Activated T-cell treated with anti-CD3 and anti-CD28 coated beads, Interleukin-2, amount 50 U/mL, for 48 hours (primary cell): ENCODE results near the gene C14orf180.

Source experiments
- DNase-seq, 2 experiments: peaks; one replicate each; pipeline ENCODE4 v3.0.0-alpha.2; 2020

The C14orf180 gene

GRCh38 chr14:104581521-104581920 lies 2.0 kb downstream of the C14orf180 start:
- DNase-seq: no peak

DNA sequence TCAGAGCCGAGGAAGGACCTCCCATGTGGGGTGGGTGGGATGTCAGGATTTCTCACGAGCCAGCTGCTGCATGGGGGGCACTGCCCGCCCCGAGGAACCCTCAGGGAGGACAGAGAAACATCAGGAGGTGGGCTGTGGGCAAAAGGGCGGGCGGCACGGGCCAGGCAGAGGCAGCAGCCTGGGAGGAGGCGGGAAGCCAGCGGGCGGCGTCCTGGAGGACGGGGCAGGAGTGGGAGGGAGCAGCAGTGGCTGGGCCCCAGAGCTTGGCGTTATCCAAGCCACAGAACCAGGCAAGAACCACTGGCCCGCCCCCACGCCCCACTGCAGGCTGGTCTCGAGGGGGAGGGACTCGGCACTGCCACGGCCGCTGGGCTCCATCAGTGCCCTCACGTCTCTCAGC lies 2.4 kb downstream of the C14orf180 start:
- no peak for DNase-seq

DNA sequence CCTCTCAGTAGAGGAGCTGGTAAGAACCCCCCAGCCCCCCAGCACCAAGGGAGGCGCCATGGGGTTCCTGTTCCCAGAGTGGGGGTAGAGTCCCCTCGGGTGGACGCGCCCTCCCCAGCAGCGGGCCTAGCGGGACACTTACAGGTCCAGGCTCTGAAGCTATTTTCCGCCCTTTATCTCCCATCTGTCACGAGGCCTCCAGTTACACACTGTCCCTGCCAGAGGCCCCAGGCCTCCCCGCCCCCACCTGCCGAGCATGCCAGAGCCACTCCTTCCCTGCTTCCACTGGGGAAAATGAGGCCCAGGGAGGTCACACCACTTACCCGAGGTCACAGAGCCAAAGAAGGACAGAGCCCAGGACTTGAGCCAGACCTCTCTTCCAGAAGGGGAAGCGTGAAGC lies 3.1 kb downstream of the C14orf180 start:
- no peak for DNase-seq

DNA sequence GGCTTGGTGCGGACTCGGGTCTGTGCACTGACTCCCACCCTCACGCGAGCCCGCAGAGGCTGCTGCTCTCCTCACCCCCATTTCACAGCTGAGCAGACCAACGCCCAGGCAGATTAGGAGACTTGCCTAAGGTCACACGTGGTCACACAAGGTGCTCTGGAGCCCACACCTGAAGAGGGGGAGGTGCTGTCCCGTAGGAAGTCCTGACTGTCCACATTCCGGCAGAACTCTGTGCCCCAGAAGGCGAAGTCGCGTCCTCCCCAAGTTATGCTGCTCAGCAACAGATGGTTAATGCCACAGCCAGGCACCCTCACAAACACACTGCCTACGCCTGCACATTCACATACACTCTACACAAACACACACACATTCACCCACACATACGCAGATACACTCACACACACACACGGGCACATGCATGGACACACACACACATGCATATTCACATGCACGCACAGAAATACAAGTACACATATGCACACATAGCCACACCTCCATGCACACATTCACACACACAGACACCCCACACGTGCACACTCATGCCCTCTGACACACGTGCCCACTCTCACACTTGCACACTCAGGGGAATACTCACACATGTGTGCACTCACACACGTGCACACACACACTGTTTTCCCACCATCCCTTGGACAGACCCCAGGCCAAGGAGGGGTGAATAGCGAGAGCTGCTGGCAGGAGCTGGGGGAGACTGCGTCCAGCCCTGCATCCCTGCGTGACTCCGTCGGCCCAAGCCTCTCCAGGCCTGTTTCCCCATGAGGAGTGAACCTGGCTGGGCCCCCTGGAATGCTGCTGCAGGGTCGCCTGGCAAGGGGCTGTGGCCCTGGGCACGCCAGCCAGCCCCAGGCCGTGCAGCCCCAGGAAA lies 4.1 kb downstream of the C14orf180 start:
- DNase-seq: no peak

- DNase-seq: no peak
Observed at GRCh38 chr14:104584557-104584956, 5.0 kb downstream of the C14orf180 start.

DNA sequence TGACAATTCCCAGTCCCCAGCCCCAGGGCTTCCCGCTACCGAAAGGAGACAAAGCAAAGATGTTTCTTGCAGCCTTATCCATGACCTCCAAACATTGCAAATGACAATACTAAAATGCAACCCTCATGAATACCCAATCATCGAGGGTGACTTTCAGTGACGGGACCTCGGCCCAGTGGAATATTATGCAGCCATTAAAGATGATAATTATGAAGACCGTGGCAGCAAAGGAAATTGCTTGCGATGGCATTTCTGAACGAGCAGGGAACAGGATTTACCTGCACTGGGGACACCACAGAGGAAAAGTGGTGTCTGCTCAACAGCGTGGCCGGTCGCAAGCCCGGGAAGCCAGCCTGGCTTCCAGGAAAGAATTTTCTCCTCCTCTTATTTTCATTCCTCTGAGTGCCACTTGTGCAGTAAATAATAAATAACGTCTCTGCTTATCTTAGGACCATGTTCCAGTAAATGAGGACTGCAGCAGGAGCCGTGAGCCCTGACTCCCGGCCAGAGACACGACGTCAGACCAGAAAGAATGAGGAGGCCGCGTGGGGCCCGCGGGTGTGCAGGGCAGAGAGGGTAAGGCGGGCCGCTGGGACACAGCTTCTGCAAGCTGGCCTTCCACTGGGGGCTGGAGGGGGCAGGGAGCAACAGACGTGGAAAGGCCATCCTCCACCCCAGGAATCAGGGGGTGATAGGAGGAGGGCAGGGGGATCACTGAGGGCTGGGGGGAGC lies 6.6 kb downstream of the C14orf180 start:
- DNase-seq: no peak

- DNase-seq: no peak
Observed at GRCh38 chr14:104586832-104587620, 7.5 kb downstream of the C14orf180 start.

GRCh38 chr14:104587641-104588040 lies 8.1 kb downstream of the C14orf180 start:
- no peak for DNase-seq

DNA sequence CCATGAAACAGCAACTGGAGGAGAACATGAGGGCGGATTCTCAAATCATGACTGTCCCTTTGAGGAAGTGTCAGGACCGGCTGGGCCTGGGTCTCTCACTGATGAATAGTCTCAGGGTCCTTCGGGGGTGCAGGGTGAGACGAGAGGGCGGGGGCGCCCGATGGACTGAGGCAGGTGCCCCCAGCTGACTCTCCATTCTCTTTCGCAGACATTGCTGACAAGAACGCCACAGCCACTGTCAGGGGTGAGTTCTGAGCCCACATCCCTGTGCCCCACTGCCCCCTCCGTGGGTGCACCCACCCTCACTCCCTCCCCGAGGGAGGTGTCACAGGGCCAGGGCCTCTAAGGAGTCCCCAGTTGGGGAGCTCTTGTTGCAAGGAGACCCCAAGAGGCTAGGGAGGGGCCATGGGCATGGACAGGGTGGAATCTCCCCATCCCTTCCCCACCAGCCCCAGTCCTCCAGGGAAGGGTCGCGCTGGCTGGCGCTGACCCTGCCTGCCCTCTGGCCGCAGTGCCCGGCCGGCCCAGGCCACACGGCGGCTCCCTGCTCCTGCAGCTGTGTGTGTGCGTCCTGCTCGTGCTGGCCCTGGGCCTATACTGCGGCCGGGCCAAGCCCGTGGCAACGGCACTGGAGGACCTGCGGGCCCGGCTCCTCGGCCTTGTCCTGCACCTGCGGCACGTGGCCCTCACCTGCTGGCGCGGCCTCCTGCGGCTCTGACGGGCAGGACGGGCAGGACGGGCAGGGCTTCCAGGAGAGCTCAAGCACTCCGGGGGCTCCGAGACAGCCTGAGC lies 8.7 kb downstream of the C14orf180 start:
- no peak for DNase-seq

GRCh38 chr14:104589338-104590195 lies 10.0 kb downstream of the C14orf180 start:
- DNase-seq: no peak

GRCh38 chr14:104590240-104590965 lies 10.8 kb downstream of the C14orf180 start:
- no peak for DNase-seq

- DNase-seq: no peak
Observed at GRCh38 chr14:104591031-104591430, 11.5 kb downstream of the C14orf180 start.

GRCh38 chr14:104591506-104592291 lies 12.1 kb downstream of the C14orf180 start:
- DNase-seq: no peak

- no peak for DNase-seq
Observed at GRCh38 chr14:104592292-104592672, 12.7 kb downstream of the C14orf180 start.

DNA sequence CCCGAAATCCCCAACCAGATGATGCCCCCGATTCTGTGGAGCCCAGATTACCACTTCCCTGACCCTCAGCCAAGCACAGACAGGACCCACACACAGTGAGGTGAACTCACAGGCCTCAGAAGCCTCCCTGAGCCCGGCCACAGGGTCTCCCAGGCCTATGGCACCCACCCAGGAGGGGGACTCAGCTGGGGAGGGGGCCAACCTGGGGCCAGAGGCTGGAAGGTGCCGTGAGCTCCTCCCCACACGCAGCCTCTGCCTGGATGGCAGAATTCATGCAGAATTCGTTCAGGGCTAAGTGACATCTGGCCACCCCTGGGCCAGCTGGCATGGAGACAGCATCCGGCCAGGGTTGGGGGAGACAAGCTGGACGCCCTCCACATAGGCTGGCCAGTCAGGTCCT lies 13.2 kb downstream of the C14orf180 start:
- no peak for DNase-seq

DNA sequence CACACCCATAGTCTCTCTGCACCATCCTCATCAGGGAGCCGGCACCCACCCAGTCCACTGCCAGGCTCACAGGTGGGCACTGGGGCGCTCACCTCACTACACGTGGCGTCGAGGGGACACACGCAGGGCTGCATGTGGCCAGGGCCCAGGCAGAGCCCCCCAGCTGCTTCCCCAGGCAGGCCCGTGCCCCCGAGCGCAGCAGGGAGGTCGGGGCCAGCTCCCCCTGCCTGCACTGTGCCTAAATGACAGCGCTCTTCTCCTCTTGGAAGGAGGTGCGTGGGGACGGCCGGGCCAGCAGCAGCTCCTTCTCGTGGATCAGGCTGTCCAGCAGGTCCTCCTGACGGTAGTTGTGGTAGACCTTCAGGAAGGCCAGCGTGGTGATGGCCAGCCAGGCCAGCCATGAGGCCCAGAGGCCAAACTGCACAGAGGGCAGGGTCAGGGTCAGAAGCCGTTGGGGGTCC lies 13.7 kb downstream of the C14orf180 start:
- no peak for DNase-seq

DNA sequence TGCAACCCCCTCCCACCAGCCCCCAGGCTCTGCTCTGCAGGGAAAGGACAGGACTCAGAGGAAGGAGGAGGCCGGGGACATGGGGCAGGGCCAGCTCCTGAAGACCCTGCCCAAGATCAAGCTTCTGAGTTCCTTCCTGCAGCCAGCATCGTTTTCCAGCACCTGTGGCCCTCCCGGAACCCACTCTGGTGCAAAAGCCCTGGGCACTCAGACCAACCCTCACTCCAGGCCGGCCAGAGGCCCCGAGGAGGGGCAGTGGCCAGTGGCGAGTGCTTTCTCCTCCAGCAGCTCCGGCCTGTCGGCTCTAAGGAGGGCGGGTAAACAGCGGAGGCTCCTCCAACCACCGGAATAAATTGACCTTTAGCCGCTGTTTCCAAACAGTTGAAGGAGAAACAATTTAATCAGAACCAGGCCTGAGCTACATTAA lies 14.2 kb downstream of the C14orf180 start:
- DNase-seq: no peak

- DNase-seq: no peak
Observed at GRCh38 chr14:104594310-104595046, 14.9 kb downstream of the C14orf180 start.

- DNase-seq: no peak
Observed at GRCh38 chr14:104595116-104595675, 15.6 kb downstream of the C14orf180 start.
